ENCODE measurements around the gene NF2.

Gene NF2

DNA sequence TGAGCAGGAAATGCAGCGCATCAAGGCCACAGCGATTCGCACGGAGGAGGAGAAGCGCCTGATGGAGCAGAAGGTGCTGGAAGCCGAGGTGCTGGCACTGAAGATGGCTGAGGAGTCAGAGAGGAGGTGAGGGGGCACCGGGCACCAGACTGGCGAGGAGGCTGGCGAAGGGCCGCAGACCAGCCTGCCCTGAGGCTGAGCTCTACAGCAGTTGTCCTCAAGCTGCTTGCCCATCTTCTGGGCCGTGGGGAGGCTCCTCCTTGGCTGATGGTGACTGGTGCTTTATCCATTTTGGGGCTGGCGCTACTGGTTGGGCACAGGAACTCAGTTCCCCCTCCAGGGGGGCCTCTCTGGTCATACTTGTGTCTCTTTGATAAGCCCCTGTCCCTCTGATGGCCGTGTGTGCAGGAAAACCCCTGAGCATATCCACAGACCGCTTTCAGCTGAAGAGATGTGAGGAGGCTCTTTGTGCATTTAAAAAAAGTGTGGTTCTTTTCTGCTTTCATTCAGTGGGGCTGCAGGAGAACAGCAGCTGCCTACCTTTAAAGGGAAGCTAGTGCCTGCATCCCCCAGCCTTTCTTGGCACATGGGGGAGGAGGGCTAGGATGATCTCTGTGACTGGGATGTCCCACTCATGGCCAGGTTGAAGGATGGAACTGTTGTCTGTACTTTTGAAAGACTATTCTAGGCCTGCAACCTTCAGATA lies 70.1 kb downstream of the NF2 start:
- DNase-seq = no peak

DNA sequence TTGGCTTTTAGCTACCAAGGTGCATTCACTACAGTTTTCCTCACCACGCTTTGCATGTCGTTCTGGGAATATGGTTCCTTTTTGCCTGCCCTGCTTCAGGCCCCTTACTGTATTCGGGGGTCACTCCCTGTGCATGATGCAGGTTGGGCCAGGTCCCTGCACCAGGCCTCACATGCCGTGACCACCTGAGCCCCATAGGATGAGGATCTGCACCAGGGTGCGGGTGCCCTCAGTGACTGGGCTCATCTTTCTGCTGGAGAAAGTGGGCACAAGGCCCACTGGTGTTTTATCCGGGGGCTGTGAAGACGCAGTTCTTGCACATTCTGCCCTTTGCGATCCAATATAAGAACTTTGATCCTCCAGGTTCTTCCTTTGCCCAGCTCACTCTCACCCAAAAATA lies 70.7 kb downstream of the NF2 start:
- DNase-seq = no peak

- DNase-seq = no peak
Measured at GRCh38 chr22:29679316-29679715, 75.9 kb downstream of the NF2 start.

DNA sequence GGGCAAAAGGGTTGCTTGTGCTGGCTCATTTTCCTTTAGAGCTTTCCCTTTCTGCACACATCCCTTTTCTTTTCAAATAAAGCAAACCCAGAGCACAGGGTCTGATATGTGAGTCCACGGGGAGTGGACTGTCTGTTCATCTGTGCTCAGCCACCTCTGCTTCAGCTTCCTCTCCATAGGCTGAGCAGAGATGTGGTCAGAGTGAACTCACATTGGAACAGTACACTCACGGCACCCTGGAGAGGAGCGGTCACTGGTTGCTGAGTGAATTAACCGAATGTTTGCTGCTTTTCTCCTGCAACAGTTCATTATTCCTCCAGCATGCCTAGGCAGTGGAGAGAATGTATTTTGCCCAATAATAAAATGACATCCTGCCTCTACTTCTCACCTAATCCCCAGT lies 80.1 kb downstream of the NF2 start:
- no peak for DNase-seq

- DNase-seq = no peak
Measured at GRCh38 chr22:29684244-29684643, 80.8 kb downstream of the NF2 start.

GRCh38 chr22:29689206-29689879 lies 85.9 kb downstream of the NF2 start:
- no peak for DNase-seq

DNA sequence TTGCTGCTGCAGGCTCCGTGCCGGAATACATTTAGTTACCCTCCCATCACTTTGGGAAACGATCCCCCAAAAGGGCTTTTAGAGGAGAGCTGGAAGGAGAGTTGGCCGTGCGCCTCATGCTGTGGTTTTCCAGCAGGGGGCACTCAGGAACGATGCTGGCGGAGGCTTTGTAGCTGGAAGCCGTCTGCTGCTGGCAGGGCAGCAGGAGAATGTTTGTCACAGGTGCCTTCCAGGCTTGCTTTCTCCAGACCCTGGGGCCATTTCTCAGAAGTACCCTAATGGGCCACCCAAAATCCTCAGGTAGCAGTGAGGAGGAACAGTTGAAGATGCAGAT lies 86.4 kb downstream of the NF2 start:
- peak; percentile 8 for DNase-seq

DNA sequence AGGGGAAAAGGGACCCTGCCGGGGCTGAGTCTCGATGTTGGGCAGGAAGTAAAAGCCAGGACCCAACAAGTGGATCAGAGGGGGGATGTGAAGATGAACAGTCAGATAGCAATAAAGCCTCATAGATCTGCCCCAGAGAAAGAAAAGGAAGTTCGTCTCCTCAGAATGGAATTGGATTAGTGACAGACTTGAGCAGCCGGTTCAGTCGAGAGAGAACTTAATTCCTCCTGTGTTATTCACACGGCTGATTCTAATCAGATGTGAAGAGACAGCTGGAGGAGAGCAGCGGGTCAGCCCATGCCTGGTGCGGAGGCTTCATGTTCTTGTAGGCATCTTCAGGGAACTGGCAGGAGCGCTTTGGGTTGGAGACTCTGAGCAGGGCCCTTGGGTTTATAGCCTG lies 87.0 kb downstream of the NF2 start:
- no peak for DNase-seq

GRCh38 chr22:29691636-29692326 lies 88.3 kb downstream of the NF2 start:
- no peak for DNase-seq

DNA sequence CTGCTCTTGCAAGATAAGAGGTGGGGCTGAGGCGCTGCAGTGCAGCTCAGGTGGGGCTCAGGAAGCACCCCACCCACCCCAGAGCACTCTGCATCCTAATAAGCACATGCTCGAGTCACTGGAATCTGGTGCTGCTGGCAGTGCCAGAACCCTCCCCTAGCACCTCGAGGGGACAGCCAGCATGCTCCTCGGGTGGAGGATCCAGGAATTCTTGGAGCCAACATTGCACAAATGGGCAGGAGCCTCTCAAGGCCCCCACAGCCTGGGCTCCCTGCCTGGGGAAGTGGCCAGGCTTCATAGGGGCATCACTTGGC lies 88.9 kb downstream of the NF2 start:
- DNase-seq = no peak

DNA sequence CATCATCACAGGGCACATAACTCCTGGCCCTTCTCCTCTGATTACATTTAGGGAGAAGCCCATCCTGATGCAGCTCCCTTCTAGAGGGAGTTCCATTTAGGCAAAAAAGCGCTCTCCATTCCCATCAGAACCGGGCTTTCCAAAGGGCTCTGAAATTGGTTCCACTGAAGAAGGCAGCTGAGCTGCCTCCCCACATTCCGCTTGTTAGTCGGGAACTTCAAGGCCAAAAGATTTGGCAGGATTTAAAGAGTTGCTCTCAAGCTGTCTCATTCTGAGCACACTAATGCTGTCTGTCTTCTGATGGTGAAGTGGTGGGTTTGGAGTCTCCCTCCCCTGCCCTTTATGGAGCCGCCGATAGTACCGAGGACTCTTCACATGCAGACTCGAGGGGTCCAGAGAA lies 89.7 kb downstream of the NF2 start:
- DNase-seq = no peak

DNA sequence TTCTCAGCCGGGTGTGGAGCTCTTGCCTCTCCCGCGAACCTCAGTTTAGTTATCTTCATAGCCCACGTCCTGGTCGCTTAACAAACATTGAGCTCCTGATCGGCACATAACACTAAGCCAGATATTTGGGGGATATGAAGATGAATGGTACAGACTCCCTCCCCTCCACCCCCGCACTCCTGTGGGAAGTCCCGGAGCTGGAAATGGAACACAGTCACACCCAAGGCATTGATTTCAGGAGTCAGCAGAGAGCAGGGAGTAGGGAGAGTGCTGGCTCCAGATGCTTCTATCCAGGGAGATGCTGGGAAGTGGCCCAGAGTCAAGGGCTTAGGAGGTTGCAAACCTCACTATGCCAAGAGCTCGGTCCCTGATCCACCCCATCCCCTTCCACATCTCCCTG lies 90.2 kb downstream of the NF2 start:
- no peak for DNase-seq

DNA sequence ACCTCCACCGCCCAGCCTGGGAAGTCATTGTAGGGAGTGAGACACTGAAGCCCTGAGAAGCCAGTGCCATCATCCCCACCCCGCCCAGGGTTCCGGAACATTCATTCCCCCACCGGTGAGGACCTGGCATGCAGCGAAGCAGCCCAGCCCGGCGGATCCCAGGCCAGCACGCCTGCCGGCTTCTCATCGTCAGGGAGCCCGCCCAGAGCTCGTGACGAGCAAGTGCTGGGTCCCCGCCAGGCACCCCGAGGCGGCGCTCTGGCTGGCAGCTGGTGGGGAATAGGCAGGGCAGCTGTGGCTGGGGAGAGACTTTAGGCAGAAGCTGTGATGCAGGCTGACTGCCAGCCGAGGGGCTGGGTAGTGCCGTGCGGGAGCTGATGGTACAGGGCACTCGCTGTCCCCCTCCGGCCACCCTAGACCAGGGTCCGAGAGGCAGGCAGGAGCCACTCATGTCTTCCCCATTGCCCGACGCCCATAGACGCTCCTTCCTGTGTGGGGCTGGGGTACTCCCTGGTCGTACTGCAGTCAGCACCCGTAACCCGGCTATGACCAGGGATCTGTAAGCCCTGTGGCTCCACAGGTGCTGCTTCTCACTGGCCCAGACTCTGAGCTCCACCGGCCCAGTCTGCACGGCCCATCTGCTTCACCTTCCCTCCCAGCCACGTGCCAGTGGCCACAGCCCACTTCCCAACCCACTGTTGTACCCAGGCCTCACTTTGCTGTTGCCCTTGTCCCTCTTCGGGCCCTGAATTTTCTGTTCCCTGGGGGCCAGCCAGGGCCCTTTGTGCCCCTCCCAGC lies 91.9 kb downstream of the NF2 start:
- DNase-seq = no peak

DNA sequence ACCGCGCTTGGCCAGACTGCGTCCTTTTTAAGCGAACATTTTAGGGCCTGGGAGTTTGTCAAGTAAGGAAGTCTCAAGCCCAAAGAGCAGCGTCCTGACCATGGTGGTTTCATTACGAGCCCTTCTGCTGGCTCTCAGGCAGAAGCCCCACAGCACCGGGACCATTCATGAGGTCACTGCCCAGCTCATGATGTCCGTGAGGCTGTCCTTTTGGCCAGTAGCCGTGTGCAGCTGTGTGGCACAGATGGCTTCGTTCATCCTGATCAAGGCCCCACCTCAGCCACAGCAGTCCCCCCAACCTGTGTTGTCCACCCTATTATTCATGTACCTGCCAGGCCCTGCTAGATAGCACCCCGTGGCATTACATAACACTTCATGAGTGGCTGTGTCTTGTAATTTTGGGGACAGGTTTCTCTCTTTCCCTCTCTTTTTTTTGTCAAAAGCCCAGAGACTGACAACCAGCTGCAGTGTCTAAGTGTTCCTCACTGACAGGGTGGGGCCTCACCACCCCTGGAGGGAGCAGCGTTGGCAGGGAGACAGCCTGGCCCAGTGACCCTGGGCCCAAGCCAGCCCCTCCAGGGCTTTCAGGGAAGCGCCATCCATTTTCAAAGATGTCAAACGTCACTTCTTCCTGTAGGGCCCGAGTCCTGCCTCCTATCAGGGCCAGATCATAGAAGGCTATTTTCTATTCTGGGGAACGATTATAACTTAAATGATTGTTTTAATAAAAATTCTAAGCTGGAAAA lies 94.6 kb downstream of the NF2 start:
- DNase-seq = no peak

- no peak for DNase-seq
Measured at GRCh38 chr22:29700206-29700899, 96.9 kb downstream of the NF2 start.

GRCh38 chr22:29700900-29701154 lies 97.4 kb downstream of the NF2 start:
- DNase-seq = no peak

GRCh38 chr22:29701155-29701999 lies 97.9 kb downstream of the NF2 start:
- DNase-seq = peak; percentile 17

DNA sequence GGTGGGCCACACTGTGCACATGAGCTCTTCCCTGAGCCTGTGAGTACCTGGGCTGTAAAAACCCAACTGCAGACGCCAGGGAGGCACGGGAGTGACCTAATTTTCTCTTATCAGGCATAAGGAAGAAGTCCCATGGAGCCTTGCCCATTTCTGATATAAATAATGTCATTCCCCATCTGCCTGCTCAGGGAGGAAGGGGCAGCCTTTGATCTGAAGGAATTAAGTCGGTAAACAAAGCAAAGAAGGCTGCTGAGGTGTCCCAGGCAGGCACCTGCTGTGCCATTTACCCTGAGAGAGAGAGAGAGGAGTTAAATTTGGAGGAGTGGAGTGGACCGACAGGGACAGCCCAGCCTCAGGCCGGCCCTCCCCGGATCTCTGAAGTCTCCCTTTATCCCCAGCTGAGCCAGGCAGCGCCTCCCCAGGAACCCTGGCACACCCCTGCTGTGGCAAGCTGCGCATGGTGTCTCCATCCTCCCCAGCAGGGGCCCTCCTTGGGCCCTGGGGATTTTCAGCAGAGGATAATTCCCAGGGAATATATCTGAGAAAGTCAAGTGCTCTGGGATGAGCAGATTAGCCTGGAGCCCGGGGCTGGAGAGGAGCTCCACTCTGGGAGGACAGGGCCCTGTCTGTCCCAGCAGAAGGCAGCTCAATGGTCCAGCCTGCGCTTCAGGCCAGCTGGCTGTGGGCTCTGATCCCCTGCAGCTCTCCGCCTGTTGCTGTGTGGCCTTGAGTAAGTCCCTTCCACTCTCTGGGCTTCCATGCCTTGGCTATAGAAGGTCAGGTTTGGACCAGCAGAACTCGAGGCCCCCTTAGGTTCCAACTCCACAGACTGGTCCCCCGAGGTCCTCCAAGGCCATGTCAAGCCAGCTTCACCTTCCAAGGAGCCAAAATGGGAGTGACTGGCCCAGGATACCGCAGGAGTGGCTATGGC lies 98.8 kb downstream of the NF2 start:
- no peak for DNase-seq

DNA sequence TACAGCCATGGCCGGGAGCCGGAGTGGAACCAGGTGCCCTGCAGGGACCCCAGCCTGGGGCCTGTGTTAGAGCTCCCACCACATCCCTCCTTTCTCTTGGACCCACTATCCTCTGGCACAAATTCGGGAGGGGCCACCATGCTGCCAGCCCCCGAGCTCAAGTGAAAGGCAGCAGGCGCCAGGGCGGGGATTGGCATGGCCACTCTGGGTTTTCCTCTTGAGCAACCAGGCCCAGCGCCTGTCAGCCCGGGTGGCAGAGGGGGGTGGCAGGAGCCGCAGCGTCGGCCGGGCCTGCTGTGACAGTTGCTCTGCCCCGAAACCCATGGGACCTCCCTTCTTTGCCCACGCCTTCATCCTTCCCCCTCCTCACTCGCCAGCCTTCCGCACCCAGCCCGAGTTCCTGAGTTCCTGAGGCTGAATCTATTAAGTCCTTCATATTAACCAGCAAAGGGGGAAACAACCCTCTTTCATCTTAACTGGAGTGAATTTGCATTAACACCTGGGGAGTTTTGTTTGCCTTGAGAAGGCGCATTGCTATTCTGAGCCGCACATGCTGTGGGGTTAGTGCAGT lies 99.6 kb downstream of the NF2 start:
- no peak for DNase-seq

GRCh38 chr22:29703569-29704195 lies 100.2 kb downstream of the NF2 start:
- no peak for DNase-seq
